Astrocyte (in vitro differentiated cells and primary cell): Measurements from ENCODE around the gene DEPP1. TPM values are rescaled to one million over a fixed set of nuclear protein-coding genes. Genes with fewer than 3 reads are reported as not detected.
A peak's percentile ranks its signal among the peaks of the same experiment; 100 is the strongest.

ENCODE experiments used
- DNase-seq: peaks from one replicate; pipeline ENCODE4 v3.0.0-alpha.2; 2010; ENCODE audit warnings: low read depth
- FAIRE-seq: peaks from 2 replicates; lab custom pipeline; 2011; peaks lifted over from hg19 to GRCh38; lab: Jason Lieb, UNC
- H2AFZ ChIP-seq: 2 replicates; pipeline ENCODE4 v1.6.0; 2012; ENCODE audit warnings: low read depth, low read length, inconsistent platforms
- H3K27ac ChIP-seq: 2 replicates; pipeline ENCODE4 v1.5.1; 2011; ENCODE audit warnings: low read depth, low read length, inconsistent platforms
- H3K27me3 ChIP-seq: 2 replicates; pipeline ENCODE4 v1.6.0; 2011; ENCODE audit warnings: low read length, inconsistent platforms; ENCODE audit not compliant: insufficient read depth
- H3K36me3 ChIP-seq: 2 replicates; pipeline ENCODE4 v1.5.1; 2011; ENCODE audit warnings: low read length, inconsistent platforms; ENCODE audit not compliant: insufficient read depth
- H3K4me1 ChIP-seq: 2 replicates; pipeline ENCODE4 v1.5.1; 2011; ENCODE audit warnings: low read length, inconsistent platforms; ENCODE audit not compliant: insufficient read depth
- H3K4me2 ChIP-seq: 2 replicates; pipeline ENCODE4 v1.6.0; 2012; ENCODE audit warnings: low read length, inconsistent platforms
- H3K4me3 ChIP-seq: 2 replicates; pipeline ENCODE4 v1.5.1; 2011; ENCODE audit warnings: low read depth, mild to moderate bottlenecking, low read length, inconsistent platforms; ENCODE audit not compliant: insufficient read depth
- H3K79me2 ChIP-seq: 2 replicates; pipeline ENCODE4 v1.6.0; 2012; ENCODE audit warnings: mild to moderate bottlenecking, low read length, inconsistent platforms; ENCODE audit not compliant: insufficient read depth
- H3K9ac ChIP-seq: 2 replicates; pipeline ENCODE4 v1.6.0; 2012; ENCODE audit warnings: mild to moderate bottlenecking, low read length, inconsistent platforms
- H3K9me3 ChIP-seq: 2 replicates; pipeline ENCODE4 v1.5.1; 2012; ENCODE audit warnings: low read depth, mild to moderate bottlenecking, low read length, inconsistent platforms; ENCODE audit not compliant: insufficient read depth
- H4K20me1 ChIP-seq: 2 replicates; pipeline ENCODE4 v1.6.0; 2012; ENCODE audit warnings: low read length, inconsistent platforms; ENCODE audit not compliant: insufficient read depth
- H3K27ac Mint-ChIP-seq: one replicate; pipeline ENCODE4 v1.8.0; 2021; ENCODE audit warnings: mild to moderate bottlenecking, mixed read lengths; ENCODE audit not compliant: unreplicated experiment
- H3K27me3 Mint-ChIP-seq: one replicate; pipeline ENCODE4 v1.8.0; 2021; ENCODE audit warnings: low read depth, mixed read lengths; ENCODE audit not compliant: unreplicated experiment
- H3K36me3 Mint-ChIP-seq: one replicate; pipeline ENCODE4 v1.8.0; 2021; ENCODE audit warnings: low read depth, mixed read lengths; ENCODE audit not compliant: unreplicated experiment
- H3K4me1 Mint-ChIP-seq: one replicate; pipeline ENCODE4 v1.8.0; 2021; ENCODE audit warnings: low read depth, mixed read lengths; ENCODE audit not compliant: unreplicated experiment
- H3K4me3 Mint-ChIP-seq: one replicate; pipeline ENCODE4 v1.8.0; 2021; ENCODE audit warnings: mild to moderate bottlenecking, moderate library complexity, mixed read lengths; ENCODE audit not compliant: unreplicated experiment
- H3K9me3 Mint-ChIP-seq: one replicate; pipeline ENCODE4 v1.8.0; 2021; ENCODE audit warnings: mild to moderate bottlenecking, mixed read lengths; ENCODE audit not compliant: unreplicated experiment
- EZH2 ChIP-seq: IDR thresholded peaks from 2 replicates; pipeline ENCODE4 v1.6.1; 2012; ENCODE audit warnings: mild to moderate bottlenecking, low read length, inconsistent platforms; ENCODE audit not compliant: insufficient read depth
- total RNA-seq: library from RNA; stranded (reverse); gene quantifications from 2 replicates; pipeline ENCODE4 v1.2.1, GENCODE V29; 2021
- TF ChIP-seq, protein P1 (sequence below): IDR thresholded peaks from 2 replicates; pipeline ENCODE4 v1.5.1; 2011; ENCODE audit warnings: low read depth, mild to moderate bottlenecking, inconsistent platforms, low read length, moderate library complexity; ENCODE audit not compliant: insufficient read depth

The DEPP1 gene
- total RNA-seq, 1 donor from 2014 or later: 6.6 TPM

GRCh38 chr10:44954042-44954441 is 24.6 kb downstream of the DEPP1 start:
- H3K4me3 Mint-ChIP-seq: no peak overlapping the region
- Histone ChIP-seq H3K4me2 (no peak overlapping the region), H3K79me2 (no peaks in the 10 kb centered on the region), H3K27me3 (no peaks in the 10 kb centered on the region), H2AFZ (no peak overlapping the region), H3K4me3 (no peak overlapping the region), H4K20me1 (no peaks in the 10 kb centered on the region), H3K4me1 (peaks cover 13% of the 10 kb centered on the region), H3K9ac (no peak overlapping the region), H3K27ac (no peak overlapping the region), H3K36me3 (no peaks in the 10 kb centered on the region), H3K9me3 (no peaks in the 10 kb centered on the region)
- TF ChIP-seq, protein P1, sequence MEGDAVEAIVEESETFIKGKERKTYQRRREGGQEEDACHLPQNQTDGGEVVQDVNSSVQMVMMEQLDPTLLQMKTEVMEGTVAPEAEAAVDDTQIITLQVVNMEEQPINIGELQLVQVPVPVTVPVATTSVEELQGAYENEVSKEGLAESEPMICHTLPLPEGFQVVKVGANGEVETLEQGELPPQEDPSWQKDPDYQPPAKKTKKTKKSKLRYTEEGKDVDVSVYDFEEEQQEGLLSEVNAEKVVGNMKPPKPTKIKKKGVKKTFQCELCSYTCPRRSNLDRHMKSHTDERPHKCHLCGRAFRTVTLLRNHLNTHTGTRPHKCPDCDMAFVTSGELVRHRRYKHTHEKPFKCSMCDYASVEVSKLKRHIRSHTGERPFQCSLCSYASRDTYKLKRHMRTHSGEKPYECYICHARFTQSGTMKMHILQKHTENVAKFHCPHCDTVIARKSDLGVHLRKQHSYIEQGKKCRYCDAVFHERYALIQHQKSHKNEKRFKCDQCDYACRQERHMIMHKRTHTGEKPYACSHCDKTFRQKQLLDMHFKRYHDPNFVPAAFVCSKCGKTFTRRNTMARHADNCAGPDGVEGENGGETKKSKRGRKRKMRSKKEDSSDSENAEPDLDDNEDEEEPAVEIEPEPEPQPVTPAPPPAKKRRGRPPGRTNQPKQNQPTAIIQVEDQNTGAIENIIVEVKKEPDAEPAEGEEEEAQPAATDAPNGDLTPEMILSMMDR: no peak
- TF ChIP-seq EZH2: no peak
- peaks cover 17% of the 10 kb centered on the region for H3K36me3 Mint-ChIP-seq
- H3K27ac Mint-ChIP-seq: no peak overlapping the region
- FAIRE-seq (no peak), DNase-seq (no peak)
- peaks cover 3% of the 10 kb centered on the region for H3K9me3 Mint-ChIP-seq
- H3K4me1 Mint-ChIP-seq: peaks cover 47% of the 10 kb centered on the region
- no peaks in the 10 kb centered on the region for H3K27me3 Mint-ChIP-seq

DNA sequence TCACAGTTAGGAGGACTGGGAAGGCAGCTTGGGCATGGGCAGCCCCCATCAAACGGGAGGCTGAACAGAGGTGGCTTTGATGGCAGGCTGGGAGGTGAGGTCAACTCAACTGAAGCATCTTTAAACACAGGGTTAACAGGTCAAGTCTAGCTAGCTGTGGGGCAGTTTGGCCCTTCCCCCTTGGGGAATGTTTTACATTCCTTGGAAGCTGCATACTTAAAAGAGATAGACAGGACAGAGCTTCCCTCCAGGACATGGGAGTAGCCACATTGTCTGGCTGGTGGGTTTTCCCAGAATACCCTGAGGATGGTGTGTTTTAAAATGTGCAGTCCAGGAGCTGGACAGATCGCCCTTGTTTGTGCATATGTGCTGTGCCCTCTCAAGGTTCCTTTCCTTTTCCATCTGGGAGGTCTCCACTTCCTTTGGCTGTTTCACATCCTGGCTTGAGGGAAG is 25.8 kb downstream of the DEPP1 start:
- H3K9ac ChIP-seq: no peak overlapping the region
- Mint-ChIP-seq H3K9me3 (peaks cover 5% of the 10 kb centered on the region), H3K36me3 (peaks cover 17% of the 10 kb centered on the region), H3K27ac (peak overlapping the region; percentile 82), H3K27me3 (no peaks in the 10 kb centered on the region), H3K4me1 (peaks cover 45% of the 10 kb centered on the region), H3K4me3 (peak overlapping the region; percentile 28)
- H3K27me3 ChIP-seq: no peaks in the 10 kb centered on the region
- no peaks in the 10 kb centered on the region for H3K9me3 ChIP-seq
- H3K36me3 ChIP-seq: no peaks in the 10 kb centered on the region
- FAIRE-seq (no peak), DNase-seq (no peak)
- no peak overlapping the region for H3K4me3 ChIP-seq
- H3K4me1 ChIP-seq: peaks cover 5% of the 10 kb centered on the region
- no peak overlapping the region for H3K27ac ChIP-seq
- H2AFZ ChIP-seq: no peak overlapping the region
- TF ChIP-seq EZH2: no peak
- TF ChIP-seq, protein P1: no peak
- no peaks in the 10 kb centered on the region for H3K79me2 ChIP-seq
- H3K4me2 ChIP-seq: no peak overlapping the region
- H4K20me1 ChIP-seq: no peaks in the 10 kb centered on the region

- H2AFZ ChIP-seq: no peak overlapping the region
- no peaks in the 10 kb centered on the region for H3K27me3 ChIP-seq
- H3K9ac ChIP-seq: no peak overlapping the region
- no peaks in the 10 kb centered on the region for H4K20me1 ChIP-seq
- H3K27me3 Mint-ChIP-seq: no peaks in the 10 kb centered on the region
- H3K36me3 Mint-ChIP-seq: peaks cover 13% of the 10 kb centered on the region
- DNase-seq: no peak
- no peak overlapping the region for H3K4me3 ChIP-seq
- H3K27ac Mint-ChIP-seq: no peak overlapping the region
- TF ChIP-seq EZH2: no peak
- TF ChIP-seq, protein P1: no peak
- H3K27ac ChIP-seq: no peak overlapping the region
- H3K36me3 ChIP-seq: no peaks in the 10 kb centered on the region
- H3K79me2 ChIP-seq: no peaks in the 10 kb centered on the region
- no peak overlapping the region for H3K4me2 ChIP-seq
- H3K9me3 ChIP-seq: no peaks in the 10 kb centered on the region
- no peak for FAIRE-seq
- no peak overlapping the region for H3K4me3 Mint-ChIP-seq
- H3K4me1 ChIP-seq: peaks cover 5% of the 10 kb centered on the region
- peaks cover 5% of the 10 kb centered on the region for H3K9me3 Mint-ChIP-seq
- H3K4me1 Mint-ChIP-seq: peaks cover 48% of the 10 kb centered on the region
Observed at GRCh38 chr10:44951576-44952226, 26.9 kb downstream of the DEPP1 start.
